Prostate gland (tissue), 2 donors: Measurements from ENCODE around the gene RER1. TPM values are rescaled to one million over a fixed set of nuclear protein-coding genes. Genes with fewer than 3 reads are reported as not detected.

Experiments used
- DNase-seq: peaks from one replicate; pipeline ENCODE4 v3.0.0-alpha.2; 2019; ENCODE audit warnings: low spot score
- H3K27ac ChIP-seq, 2 donors: fragments of 200-600 bp; sonication (generic); 2 replicates each; pipeline ENCODE4 v1.5.1; 2017 to 2019
- H3K27me3 ChIP-seq: fragments of 200-600 bp; sonication (generic); replicated peaks from 2 replicates; pipeline ENCODE4 v1.5.1; 2019; ENCODE audit not compliant: insufficient read depth
- H3K36me3 ChIP-seq, 2 donors: fragments of 200-600 bp; sonication (generic); 1 replicate in 1 of 2; 2 replicates in 1 of 2; pipeline versions ENCODE4 v1.5.1 to v1.8.1; 2017 to 2019
- H3K4me1 ChIP-seq: fragments of 200-600 bp; sonication (generic); replicated peaks from 2 replicates; pipeline ENCODE4 v1.5.1; 2019
- H3K4me3 ChIP-seq, 2 donors: fragments of 200-600 bp; sonication (generic); 2 replicates each; pipeline ENCODE4 v1.5.1; 2017 to 2019
- H3K9me3 ChIP-seq: fragments of 200-600 bp; sonication (generic); 2 replicates; pipeline ENCODE4 v1.5.1; 2017
- POLR2A ChIP-seq: fragments of 450-650 bp; IDR thresholded peaks from one replicate; pipeline ENCODE4 v1.6.1; 2016; ENCODE audit warnings: antibody characterized with exemption, mild to moderate bottlenecking
- POLR2AphosphoS5 ChIP-seq: sonication (generic); formaldehyde crosslinking; IDR thresholded peaks from one replicate; pipeline ENCODE4 v1.6.1; 2017; ENCODE audit warnings: antibody characterized with exemption
- WGBS: methylation state at CpG from one replicate; pipeline ENCODE4 v1.1.5; 2018; 5-methylcytosine and 5-hydroxymethylcytosine counted together
- intact Hi-C: fragments of 100-400 bp; cut with DNase I; formaldehyde crosslinking; loops from one replicate; pipeline ENCODE4 v1.14.2; 2022
- total RNA-seq, 2 donors: library from RNA; depleted of rRNA; stranded (reverse); fragments of >200 nt; gene quantifications; one replicate each; pipeline ENCODE4 v1.1.0, GENCODE V29; 2016
- TF ChIP-seq, protein P1 (sequence below), 4 experiments: fragments of 200-600 bp in 2 of 4; fragments of 450-650 bp in 2 of 4; sonication (generic) in 2 of 4; IDR thresholded peaks; 1 replicate in 3 of 4; 2 replicates in 1 of 4; pipeline ENCODE4 v1.5.1; 2016 to 2019; ENCODE audit warnings: antibody characterized with exemption in 4 of 4, mild to moderate bottlenecking in 2 of 4, moderate library complexity in 2 of 4

RER1 gene
- total RNA-seq, 2 donors from 2014 or later, result 86.1 to 97.0 TPM

DNA sequence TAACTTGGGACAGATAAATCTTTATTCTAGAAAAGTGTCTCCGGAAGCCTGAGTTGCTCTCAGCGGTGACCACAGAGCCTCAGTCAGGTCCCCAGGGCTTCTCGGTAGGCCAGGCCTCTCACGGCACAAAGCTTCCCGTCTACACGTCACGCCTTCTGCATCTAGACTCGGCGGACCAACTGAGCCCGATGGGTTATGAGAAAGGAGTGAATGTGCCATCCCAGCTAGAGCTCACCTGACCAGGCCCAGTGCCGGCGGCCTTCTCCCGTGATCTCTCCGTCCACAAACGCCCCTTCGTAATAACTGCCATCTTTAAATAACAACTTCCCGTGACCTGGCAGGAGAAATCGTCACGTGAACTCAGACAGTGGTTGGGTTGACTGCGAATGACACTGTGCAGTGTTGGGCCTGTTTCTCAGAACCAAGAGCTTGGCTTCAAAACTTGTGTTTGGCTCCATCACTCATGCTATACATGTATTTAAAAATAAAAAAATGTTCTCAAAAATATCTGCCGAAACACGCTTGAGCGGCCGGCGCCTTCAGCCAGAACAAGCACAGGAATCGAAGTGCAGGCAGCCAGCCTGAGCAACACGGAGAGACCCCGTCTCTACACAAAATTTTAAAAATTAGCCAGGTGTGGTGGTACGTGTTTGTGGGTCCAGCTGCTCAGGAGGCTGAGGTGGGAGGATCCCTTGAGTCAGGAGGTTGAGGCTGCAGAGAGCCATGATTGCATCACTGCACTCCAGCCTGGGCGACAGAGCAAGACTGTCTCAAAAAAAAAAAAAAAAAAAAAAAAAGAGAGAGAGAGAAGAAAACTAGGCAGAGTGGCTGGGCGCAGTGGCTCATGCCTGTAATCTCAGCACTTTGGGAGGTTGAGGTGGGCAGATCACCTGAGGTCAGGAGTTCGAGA, 3.4 kb upstream of the RER1 start:
- TF ChIP-seq POLR2A, result no peak
- TF ChIP-seq, protein P1, sequence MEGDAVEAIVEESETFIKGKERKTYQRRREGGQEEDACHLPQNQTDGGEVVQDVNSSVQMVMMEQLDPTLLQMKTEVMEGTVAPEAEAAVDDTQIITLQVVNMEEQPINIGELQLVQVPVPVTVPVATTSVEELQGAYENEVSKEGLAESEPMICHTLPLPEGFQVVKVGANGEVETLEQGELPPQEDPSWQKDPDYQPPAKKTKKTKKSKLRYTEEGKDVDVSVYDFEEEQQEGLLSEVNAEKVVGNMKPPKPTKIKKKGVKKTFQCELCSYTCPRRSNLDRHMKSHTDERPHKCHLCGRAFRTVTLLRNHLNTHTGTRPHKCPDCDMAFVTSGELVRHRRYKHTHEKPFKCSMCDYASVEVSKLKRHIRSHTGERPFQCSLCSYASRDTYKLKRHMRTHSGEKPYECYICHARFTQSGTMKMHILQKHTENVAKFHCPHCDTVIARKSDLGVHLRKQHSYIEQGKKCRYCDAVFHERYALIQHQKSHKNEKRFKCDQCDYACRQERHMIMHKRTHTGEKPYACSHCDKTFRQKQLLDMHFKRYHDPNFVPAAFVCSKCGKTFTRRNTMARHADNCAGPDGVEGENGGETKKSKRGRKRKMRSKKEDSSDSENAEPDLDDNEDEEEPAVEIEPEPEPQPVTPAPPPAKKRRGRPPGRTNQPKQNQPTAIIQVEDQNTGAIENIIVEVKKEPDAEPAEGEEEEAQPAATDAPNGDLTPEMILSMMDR (IDR thresholded peaks at IDR 0.05), result no peak
- TF ChIP-seq POLR2AphosphoS5, result no peak
- H3K4me3 ChIP-seq, result no peak overlapping the region
- no peaks in the 10 kb centered on the region for H3K9me3 ChIP-seq
- H3K27me3 ChIP-seq, result no peaks in the 10 kb centered on the region
- intact Hi-C loops, result no loop called here
- 93% methylated on average over 32 of the region's 32 CpGs for WGBS
- H3K4me1 ChIP-seq, result peaks cover 15% of the 10 kb centered on the region
- H3K36me3 ChIP-seq, result no peaks in the 10 kb centered on the region
- DNase-seq, result no peak
- no peak overlapping the region for H3K27ac ChIP-seq

DNA sequence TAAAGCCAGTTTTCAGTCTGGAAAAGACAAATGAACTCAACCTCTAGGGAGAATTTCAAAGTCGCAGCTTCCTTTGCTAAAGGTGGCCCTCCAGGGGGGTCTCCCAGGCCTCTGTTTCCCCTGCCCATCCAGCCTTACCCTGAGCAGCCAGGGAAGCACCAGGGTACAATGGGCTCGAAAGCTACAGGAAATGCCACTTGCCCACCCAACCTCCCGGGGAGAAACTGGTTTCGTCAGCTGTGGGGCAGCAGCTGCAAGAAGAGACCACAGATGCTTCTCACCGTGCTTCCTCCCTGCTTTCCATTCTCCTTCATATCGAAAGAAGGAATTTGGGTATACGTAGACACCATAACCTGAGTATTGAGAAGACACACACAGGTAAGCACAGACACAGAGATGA, 2.0 kb upstream of the RER1 start:
- Histone ChIP-seq H3K27me3 (no peaks in the 10 kb centered on the region), H3K36me3 (no peaks in the 10 kb centered on the region), H3K4me1 (peaks cover 27% of the 10 kb centered on the region), H3K27ac (no peak overlapping the region), H3K4me3 (no peak overlapping the region), H3K9me3 (no peaks in the 10 kb centered on the region)
- no peak for TF ChIP-seq POLR2AphosphoS5
- TF ChIP-seq, protein P1 (IDR thresholded peaks at IDR 0.05), result no peak
- no peak for TF ChIP-seq POLR2A
- WGBS, result 87% methylated on average over 7 of the region's 7 CpGs
- intact Hi-C loops, result no loop called here
- DNase-seq, result no peak

DNA sequence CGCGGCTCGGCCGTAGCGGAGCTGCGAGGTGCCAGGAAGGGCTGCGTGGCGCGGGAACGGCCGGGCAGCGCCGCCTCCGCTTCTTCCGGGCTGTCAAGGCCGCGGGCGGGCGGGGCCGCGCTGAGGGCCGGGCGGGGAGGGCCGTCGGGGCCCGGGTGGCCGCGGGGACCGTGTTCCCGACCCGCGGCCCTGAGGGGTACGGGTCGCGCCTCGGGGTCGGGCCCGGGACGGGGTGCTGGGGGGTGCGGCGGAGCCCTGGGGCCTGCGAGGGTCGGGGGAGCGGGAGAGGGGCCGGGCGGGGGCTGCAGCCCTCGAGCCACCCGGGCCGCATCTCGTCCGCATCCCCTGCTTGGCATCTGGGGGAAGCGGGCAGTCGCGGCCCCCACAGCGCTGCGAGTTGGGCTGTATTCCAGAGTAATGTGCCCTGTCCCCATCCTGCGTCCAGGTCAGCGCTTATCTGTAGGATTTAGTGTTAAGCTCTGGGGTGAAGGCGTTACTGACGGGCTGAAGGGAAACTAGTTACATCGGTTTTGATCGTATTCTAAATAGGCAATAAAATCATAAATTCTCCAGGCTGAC, 379 bp downstream of the RER1 start:
- Histone ChIP-seq H3K27ac (peak overlapping the region; percentile 74 to 91), H3K4me3 (peak overlapping the region; percentile 80 to 95), H3K9me3 (no peaks in the 10 kb centered on the region), H3K4me1 (peaks cover 27% of the 10 kb centered on the region), H3K36me3 (no peaks in the 10 kb centered on the region), H3K27me3 (no peaks in the 10 kb centered on the region)
- no peak for DNase-seq
- intact Hi-C loops, result no loop called here
- WGBS, result 2% methylated on average over 22 of the region's 62 CpGs
- TF ChIP-seq POLR2A (no peak), POLR2AphosphoS5 (no peak)
- TF ChIP-seq, protein P1 (IDR thresholded peaks at IDR 0.05), result no peak

DNA sequence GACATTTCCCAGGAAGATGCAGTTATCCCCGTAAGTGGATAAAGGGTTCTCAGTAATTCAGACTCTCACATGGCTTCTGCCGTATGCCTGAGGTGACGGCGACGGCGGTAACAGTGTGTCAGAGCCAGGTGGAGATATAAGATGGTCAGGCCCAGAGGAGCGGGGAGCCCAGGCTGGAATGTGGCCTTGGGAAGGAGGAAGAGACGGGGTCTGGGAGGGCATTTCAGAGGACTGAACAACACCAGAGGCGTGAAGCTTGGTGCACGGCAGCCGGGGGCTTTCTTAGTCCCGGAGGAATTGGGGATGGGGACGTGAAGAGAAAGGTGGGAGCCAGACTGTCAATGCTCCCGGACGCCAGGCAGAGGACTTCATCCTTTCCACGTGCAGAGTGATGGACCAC, 1.0 kb downstream of the RER1 start:
- 56% methylated on average over 16 of the region's 16 CpGs for WGBS
- H3K4me1 ChIP-seq, result peaks cover 27% of the 10 kb centered on the region
- peak overlapping the region; percentile 80 to 95 for H3K4me3 ChIP-seq
- TF ChIP-seq POLR2A, result no peak
- TF ChIP-seq, protein P1 (IDR thresholded peaks at IDR 0.05), result no peak
- TF ChIP-seq POLR2AphosphoS5, result no peak
- H3K9me3 ChIP-seq, result no peaks in the 10 kb centered on the region
- no peaks in the 10 kb centered on the region for H3K36me3 ChIP-seq
- intact Hi-C loops, result no loop called here
- peak overlapping the region; percentile 74 to 91 for H3K27ac ChIP-seq
- no peak for DNase-seq
- no peaks in the 10 kb centered on the region for H3K27me3 ChIP-seq
